HK-2 (cell line): Measurements from ENCODE around the gene PTPRN2.

Experiments
- DNase-seq: peaks from one replicate; pipeline ENCODE4 v3.0.0-alpha.2; 2018; ENCODE audit not compliant: unreplicated experiment

The PTPRN2 gene

GRCh38 chr7:157829491-157829890 is 758.1 kb downstream of the PTPRN2 start:
- DNase-seq: no peak

DNA sequence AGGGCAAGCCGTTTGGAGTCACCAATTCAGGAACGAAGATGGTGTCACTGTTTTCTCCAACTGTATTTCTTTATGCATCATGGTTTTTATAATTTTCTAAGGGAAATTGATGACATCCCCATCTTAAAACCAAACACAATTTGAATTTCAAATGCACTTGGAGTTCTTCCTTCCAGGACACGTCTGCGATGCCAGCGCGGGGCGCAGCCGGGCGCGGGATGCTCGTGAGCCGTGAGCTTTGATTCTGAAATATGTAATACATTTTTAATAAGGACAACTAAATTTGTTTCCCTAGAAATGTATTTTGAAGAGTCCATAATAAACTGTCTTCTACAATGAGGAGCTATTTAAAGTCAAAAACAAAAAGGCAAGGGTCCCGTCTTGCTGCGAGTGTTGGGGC is 758.7 kb downstream of the PTPRN2 start:
- DNase-seq: no peak

- DNase-seq: no peak
Measured at GRCh38 chr7:157828190-157828589, 759.4 kb downstream of the PTPRN2 start.

GRCh38 chr7:157827863-157828160 is 759.8 kb downstream of the PTPRN2 start:
- DNase-seq: no peak

DNA sequence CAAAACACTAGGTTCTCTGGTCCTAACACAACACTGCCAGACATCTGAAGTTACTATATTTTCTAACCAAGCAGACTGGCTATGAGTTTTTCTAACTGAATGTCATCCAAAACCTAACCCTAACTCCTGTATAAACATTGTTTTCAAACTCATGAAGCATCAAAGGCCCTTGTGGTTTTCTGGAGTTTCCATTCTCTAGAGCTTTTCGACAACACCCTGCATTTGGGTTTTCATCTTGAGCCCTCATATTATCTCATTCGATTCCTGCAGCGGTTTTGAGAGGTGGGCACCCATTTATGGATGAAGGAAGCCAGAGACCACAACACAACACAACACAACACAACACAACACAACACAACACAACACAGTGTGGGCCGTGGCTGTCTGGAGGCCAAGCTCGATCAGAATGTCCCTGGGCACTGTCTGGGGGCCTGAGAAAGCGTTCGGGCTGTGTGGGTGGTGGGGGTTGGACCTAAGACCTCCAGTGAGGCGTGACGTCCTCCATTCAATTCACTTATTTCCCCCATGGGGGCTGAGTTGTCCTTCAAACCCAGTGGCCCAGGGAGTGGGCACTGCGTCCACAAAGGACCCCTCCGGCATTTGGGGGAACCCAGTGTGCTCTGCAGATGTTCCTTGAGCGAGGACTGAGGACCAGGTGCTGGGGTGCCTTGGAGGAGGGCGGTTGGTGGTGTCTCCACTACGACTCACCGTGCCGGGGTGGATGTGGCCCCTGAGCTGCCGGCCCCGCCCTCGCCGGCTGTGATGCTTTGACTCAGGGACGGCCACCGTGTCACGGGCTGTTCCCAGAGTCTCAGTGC is 760.4 kb downstream of the PTPRN2 start:
- no peak for DNase-seq

- DNase-seq: no peak
Measured at GRCh38 chr7:157826566-157826965, 761.1 kb downstream of the PTPRN2 start.

DNA sequence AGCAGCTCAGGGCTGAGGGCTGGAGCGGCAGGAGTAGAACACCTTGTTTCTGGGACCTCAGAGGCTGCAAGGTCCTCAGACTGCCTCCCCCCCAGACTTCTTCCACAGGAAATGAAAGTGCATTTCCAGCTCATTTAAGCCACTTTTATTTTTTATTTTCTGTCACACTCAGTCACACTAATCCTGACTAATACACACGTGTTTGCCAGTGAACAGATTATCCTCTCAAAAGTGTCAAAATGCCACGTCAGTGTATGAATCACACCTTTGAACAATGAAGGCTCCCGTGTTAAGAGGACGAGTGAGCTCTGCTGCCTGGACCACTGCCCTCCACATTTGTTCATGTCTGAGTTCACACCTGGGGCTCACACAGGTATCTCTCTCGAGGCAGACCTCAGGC is 762.3 kb downstream of the PTPRN2 start:
- DNase-seq: no peak

DNA sequence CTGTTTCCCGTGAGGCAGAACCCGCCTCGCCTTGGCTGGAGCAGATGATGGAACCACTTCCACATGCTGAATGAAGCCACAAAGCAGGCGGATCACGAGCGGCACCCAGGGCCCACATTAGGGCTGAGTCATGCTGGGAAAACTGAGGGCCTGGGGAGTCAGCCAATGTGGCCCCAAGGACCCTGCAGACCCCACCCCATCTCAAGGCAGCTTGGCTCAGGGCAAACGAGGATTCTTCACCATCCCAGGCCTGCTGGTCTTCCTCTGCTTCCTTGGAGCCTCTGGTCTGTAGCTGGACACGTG is 762.9 kb downstream of the PTPRN2 start:
- no peak for DNase-seq

DNA sequence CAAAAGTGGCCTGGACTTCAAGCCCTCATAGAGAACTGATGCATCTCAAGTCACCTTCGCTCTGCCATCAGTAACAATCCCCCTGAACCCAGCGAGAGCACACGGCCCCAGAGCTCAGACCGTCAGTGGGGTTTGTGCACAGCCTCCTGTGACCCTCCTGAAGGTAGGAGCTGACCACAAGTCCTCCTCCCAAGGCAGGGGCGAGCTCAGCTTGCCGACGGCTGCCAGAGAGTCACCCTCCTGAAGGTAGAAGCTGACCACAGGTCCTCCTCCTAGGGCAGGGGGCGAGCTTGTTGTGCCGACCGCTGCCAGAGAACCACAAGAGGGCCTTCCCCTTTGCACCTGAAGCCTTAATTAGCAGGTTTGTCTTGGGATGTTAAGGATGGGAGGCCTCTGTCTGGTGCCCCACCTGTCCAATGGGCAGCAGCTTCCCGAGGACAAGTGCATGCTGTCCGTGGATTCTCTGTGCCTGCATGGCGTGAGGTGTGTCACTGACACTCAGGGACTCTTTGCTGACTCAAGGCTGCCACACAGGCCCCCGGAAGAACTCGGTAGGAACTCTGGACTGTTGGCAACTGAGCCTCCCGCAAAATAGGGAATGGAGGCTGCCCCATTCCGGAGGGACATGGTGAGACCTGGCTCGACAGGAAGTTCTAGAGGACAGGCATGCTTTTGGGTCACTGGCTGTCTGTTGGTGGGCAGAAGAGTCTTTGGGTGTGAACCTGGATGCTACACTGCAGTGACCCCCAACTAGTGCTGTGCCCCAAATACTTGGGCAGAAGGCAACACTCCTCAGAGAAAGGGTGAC is 763.4 kb downstream of the PTPRN2 start:
- no peak for DNase-seq

GRCh38 chr7:157822688-157823031 is 765.0 kb downstream of the PTPRN2 start:
- DNase-seq: no peak

DNA sequence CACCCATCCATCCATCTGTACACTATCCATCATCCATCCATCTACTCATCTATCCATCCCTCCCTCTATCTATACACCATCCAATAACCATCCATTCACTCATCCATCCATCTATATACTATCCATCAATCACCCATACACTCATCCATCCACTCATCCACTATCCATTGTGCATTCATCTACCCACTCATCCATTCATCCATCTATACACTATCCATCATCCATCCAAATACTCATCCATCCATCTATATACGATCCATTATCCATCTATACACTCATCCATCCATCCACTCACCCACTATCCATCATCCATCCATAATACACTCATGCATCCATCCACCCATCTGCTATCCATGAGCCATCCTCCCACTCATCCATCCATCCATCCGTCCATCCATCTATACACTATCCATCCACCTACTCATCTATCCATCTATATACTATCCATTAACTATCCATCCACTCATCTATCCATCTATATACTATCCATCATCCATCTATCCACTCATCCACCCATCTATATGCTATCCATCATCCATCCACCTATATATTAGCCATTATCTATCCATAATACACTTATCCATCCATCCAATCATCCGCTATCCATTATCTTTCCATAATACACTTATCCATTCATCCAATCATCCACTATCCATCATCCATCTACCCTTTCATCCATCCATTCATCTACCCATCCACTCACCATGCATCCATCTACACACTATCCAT is 765.5 kb downstream of the PTPRN2 start:
- DNase-seq: no peak

- DNase-seq: no peak
Measured at GRCh38 chr7:157820796-157821195, 766.8 kb downstream of the PTPRN2 start.

DNA sequence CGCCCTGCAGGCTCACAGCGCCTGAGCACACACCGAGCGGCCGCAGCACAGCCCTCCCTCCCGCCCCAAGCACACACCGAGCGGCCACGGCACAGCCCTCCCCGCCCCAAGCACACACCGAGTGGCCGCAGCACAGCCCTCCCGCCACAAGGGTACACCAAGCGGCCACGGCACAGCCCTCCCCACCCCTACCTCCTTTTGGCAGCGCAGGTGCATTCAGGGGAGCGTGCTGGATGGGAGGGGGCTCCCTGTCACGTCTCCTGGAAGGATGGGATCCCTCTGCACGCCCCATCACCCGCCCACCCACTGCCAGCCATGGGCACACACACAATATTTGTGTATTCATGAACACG is 768.2 kb downstream of the PTPRN2 start:
- DNase-seq: no peak

GRCh38 chr7:157818701-157819454 is 768.7 kb downstream of the PTPRN2 start:
- no peak for DNase-seq

GRCh38 chr7:157817944-157818700 is 769.5 kb downstream of the PTPRN2 start:
- DNase-seq: no peak

DNA sequence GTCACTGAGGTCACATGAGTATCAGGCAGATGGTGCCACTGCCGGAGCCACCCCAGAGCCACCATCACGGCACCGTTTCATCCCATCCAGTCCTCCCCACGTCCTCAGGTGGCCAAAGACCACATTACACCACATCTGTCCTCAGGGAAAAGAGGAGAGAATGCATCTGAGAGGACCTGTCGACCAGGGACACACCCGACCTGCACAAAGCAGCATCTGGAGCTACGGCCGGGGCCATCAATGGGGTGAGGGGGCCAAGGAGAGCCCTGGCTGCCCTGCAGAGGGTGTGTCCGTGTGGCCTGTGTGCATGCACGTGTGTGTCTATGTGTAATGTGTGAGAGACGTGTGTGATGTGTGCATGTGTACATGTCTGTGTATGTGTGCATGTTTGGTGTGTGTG is 770.2 kb downstream of the PTPRN2 start:
- DNase-seq: no peak

DNA sequence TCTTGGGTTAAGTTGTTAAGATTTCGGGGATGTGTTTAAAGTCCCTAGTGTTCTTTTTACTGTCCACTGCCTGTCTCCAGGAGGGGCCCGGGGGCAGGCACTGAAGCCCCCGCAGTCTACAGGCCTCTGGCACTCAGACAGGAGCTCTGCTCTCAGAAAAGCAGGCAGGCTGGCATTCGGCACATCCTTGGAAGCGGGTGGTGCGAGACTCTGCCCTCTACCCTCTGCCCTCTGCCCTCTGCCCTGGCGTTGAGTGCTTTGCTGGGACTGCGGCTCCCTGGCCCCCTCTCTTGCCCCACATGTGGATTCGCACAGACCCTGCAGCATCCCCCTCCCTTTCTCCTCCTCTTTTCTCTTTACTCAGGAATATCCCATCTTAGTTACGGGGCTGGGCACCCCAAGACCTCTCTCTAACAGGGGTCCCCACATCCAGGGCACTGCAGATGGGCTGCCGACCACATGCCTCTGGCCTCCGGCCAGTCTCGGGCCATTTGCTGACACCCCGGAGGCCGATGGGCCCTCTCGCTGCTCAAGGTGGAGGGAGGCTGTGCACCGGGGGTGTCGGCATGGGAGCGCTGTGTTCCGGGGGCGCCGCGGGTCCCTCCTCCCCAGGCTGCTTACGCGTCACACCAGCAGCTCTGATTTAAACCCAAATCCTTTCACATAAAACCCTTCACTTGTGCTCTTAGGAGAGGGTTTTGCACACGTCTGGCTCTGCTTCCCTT is 770.9 kb downstream of the PTPRN2 start:
- no peak for DNase-seq

DNA sequence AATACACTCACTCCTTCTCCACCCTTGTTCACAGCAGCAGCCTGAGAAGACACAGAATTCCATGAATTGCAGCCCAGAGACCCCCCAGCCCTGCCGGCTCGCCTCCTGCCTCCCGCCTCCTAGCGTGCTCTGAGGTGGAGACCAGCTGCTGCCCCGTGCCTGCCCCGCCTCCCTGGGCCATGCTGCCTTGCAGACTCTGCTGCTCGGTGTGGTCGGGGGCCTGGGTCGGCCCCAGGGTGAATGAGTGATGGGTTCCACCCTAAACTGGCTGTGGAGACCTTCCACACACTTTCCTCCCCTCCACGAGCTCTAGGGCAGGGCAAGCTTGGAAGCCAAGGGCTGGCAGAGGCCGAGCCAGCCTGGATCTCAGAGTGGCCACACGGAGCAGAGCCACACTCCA is 771.5 kb downstream of the PTPRN2 start:
- DNase-seq: no peak

GRCh38 chr7:157815706-157816022 is 772.0 kb downstream of the PTPRN2 start:
- no peak for DNase-seq

DNA sequence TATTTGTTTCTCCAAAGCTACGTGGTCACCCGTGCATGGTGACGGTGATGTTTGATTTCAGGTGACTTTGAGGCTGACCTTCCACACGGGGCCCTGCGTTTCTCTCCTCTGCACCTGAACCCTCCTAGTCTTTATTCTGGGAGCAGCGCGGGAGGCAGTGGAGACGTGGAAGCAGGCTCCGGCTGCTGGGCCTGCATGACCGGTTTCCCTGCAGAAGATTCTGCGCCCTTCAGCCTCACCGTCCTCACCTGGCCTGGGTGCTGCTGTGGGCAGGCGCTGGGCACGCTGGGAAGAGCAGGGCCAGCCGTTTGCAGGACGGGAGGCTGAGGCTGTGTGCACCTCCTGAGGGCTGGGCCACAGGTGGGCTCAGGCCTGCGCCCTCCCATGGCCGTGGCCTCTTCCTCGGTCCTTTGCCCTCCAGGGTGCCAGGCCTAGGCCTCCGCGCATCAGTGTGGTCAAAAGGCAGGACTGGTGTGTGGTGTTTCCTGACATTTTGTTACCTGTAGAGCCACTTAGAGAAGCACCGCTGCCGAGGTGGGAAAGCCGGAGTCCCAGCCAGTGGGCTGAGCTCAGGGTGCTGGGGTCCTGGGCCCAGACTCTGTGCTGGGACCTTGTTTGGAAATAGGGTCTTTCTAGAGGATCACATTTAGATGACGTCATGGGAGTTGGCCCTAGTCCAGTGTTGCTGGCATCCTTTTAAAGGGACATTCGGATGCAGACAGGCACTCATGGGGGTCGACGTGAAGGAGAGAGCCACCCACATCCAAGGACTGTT is 772.5 kb downstream of the PTPRN2 start:
- DNase-seq: no peak
